MV-4-11 (cell line): ENCODE results near the gene PLCH1.
"Not testable (repeated sequence)": the region's sequence is repeated elsewhere in the genome, so short reads cannot be mapped to it uniquely, and the experiment has no call there.

Experiments
- DNase-seq: peaks from one replicate; lab custom pipeline; 2025; lab: John Stamatoyannopoulos, UW

Gene PLCH1

GRCh38 chr3:155646128-155646527 is 98.7 kb downstream of the PLCH1 start:
- no peak for DNase-seq

DNA sequence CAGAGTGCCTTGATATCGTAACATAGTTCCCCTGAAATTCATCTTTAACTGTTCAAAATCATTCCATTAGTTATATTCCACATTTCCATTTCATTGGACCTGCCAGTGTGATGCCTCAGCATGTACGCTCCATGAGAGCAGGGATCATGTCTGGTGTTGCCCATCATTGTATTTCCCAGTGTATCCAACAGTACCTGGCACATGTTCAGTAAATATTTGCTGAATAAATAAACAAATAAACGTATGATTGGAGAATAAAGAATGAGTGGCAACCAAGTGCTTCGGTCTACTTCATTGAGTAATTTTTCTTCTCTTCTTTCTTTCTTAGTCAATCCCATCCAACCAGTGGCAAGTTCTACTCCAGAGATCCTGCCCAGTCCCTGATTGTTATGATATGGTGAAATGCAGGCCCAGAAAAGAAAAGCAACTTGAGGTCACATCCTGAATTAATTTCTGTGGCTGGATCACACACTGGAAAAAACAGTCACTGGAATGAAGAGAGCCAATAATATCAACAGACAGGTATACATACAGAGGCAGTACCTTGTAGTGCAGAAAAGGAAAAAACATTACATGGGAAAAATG is 101.2 kb downstream of the PLCH1 start:
- no peak for DNase-seq

GRCh38 chr3:155641956-155642355 is 102.9 kb downstream of the PLCH1 start:
- DNase-seq, result no peak

DNA sequence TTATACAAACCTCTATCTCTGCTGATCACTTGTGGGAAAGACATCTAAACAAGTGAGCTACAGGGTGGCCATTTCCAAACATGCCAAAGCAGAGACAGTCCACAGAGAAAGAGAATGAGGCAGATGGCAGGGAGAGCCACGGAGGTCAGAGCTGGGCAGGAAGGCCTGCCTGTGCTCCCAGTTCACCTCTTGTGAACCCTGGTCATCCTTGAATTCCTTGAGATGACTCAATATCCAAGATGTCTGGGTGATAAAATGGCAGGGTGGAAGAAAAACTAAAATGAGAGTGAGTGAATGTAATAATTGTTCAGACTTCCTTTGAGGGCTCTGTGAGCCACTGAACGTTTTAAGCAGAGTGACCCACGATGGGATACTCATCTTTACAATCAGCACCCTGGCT is 104.8 kb downstream of the PLCH1 start:
- DNase-seq, result no peak

GRCh38 chr3:155639462-155640055 is 105.3 kb downstream of the PLCH1 start:
- DNase-seq, result no peak

DNA sequence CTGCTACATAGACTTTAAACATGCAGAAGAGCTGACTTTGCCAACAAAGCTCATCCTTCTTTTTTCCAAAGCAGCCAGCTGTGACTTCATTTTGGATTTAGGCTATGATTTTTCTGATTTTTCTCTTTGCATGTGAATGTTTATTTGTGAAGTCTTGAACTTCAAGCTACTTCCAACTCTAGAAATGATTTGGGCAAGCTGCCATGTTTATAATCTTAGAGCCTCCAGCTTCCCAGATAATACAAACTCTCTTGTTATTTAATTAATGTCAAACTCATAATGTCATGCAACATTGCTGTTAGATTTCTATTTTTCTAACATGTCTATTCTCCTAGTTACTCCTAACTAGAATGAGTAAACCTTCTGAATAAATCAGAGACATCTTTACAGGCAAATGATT is 106.4 kb downstream of the PLCH1 start:
- not testable (repeated sequence) for DNase-seq

GRCh38 chr3:155637567-155637966 is 107.3 kb downstream of the PLCH1 start:
- no peak for DNase-seq

DNA sequence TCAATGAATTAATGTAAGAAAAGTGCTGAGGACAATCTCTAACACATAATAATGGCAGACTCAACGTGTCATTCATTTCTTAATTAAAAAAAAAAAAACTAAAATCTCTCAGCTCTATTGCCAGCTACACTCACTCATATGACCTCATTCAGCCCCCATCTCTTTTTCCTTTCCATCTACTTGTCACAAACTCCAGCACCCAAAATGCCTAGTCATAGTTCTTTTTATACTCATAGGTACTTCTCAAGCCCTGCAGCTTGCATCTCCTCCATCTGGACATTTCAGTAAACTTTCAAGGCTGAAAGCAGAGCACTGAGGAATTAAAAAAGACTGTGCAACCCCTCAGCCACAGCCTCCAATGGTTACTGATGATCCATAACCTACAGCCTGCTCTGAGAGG is 109.8 kb downstream of the PLCH1 start:
- no peak for DNase-seq

DNA sequence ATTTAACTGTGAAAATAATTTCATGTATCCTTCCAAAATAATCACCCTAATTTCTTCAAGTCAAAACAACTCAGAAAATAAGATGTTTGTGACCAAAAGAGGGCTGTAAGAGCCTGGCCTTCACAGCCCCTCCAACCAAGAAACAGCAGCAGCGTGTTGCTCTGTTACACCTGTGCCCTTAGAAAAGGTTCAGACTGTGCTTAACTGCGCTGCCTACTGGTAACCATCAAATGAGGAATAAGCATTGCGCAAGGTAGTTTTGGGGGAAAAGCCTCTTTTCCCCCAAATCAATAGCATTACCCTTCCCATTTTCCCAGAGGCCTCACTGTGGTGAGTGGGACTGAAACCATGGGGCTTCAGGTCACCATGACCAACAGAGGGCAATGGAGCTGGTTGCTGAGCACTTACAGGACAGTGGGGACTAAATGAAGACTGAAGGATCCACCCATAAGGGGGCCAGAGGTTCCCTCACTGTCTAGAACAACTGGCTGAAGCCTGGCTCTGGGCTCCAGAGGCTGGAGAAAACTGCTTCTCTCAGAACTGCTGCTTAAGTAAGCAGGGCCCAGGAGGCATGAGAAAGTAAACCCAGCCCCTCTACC is 110.7 kb downstream of the PLCH1 start:
- no peak for DNase-seq

DNA sequence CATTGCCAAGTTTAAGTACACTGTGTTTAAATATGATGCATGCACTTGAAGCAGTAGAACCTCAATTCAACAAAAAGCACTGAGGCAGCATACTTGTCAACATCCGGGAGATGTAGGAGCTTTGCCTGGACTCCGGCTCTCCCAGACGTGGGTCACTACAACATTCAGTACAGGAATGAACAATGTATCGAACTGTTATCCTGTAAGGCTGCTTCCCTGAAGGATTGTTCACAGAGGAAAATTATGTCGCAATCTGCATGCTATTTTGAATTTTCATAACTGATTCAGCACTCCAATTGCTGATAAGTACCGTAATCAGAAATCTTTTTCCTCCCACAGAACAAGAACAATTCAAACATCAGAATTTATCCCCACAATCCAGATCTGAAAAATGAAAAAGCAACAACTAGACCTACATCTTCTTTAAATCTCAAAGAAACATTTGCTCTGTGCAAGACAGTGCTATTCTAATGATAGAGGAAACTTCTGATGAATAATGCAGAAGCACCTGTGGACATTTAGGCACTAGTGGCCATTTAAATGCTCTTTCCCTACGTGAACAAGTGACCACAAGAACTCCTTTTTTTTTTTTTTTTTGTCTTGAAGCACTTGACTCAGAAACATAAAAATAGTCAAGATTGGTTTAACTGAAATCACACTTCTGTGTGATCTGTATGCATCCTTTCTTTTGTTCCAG is 113.4 kb downstream of the PLCH1 start:
- no peak for DNase-seq

- DNase-seq, result no peak
Measured at GRCh38 chr3:155629556-155629955, 115.3 kb downstream of the PLCH1 start.

DNA sequence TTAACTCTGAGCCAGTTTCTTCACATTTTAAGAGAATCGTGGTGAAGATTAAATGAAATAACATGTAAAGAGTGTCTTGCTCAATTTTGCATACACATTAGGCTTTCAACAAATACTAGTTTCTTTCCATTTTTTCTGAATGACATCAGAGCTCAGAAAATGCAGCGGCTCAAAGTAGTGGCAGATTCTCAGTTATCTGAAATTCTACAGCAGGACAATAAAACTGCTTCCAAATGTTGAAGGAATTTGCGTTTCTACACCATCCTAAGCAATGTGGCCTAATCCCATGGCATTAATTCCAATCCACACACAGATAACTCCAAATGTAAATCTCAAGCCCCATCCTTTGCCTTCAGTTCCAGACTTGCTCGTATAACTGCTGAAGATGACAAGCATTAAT is 115.8 kb downstream of the PLCH1 start:
- DNase-seq, result no peak

GRCh38 chr3:155622647-155623046 is 122.2 kb downstream of the PLCH1 start:
- DNase-seq, result not testable (repeated sequence)

- not testable (repeated sequence) for DNase-seq
Measured at GRCh38 chr3:155620552-155620951, 124.3 kb downstream of the PLCH1 start.

DNA sequence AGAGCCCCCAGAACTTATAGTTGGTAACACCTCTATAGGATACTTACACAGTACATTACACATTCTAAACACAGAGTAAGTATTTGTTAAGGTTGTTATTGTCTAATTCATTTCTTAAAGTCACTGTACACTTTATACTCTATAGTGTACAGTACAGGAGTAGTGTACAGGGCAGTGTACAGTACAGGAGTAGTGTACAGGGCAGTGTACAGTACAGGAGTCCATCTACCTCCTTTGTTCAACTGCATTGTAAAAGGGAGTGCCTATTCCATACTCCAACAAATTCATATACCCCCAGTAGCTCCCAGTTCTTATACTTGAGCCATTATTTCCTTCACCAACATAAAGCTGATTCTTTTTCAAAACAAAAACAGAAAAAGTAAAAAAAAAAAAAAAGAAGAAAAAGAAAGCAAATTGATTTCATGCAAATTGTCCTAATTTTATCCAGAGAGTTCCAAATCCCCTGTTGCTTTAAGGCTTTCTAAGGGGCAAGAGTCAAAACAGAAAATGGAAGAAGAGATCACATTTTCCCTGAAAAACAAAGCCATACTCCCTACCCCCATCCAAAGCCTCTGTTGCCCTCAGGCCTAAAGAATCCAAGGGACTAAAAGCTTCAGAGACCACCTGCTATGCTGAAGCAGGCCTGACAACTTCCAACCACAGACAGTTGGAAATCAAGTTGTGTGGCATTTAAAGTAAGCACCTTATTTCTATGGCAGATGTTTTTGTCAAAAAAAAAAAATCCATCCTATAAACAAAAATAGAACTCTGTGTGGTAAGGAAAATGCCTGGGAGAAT is 125.6 kb downstream of the PLCH1 start:
- no peak for DNase-seq

- DNase-seq, result no peak
Measured at GRCh38 chr3:155618543-155618942, 126.3 kb downstream of the PLCH1 start.

DNA sequence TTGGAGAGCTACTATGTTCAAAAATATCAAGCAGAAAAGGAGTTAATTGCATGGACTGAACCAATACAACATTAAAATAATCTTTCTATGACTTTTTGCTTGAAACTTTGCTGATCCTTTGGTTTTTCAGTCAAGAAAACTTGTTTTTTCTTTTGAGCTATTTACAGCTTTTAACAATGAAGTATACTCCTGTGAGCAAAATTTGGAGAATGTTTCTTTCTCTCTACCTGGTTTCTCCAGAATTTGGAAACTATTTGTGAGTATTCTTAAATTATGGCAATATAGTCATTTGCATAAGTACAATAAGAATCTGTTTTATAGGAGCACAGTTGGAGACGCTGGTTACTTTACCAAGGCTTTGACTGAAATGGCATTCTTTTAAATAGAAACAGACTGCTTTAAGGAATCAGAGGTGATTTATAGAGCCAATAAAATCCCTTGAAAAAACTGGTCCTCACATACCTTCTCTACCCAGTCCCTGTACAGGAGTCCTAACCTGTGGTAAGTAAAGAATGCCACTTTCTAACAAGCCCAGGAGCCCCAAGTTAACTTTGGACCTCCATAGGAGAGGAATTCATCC is 127.4 kb downstream of the PLCH1 start:
- DNase-seq, result no peak

DNA sequence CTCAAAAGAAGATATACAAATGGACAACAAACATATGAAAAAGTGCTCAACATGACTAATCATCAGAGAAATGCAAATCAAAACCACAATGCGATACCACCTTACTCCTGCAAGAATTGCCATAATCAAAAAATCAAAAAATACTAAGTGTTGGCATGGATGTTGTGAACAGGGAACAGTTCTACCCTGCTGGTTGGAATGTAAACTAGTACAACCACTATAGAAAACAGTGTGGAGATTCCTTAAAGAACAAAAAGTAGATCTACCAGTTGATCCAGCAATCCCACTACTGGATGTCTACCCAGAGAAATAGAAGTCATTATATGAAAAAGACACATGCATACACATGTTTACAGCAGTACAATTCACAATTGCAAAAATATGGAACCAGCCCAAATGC is 129.7 kb downstream of the PLCH1 start:
- not testable (repeated sequence) for DNase-seq

- DNase-seq, result not testable (repeated sequence)
Measured at GRCh38 chr3:155614410-155614809, 130.5 kb downstream of the PLCH1 start.

DNA sequence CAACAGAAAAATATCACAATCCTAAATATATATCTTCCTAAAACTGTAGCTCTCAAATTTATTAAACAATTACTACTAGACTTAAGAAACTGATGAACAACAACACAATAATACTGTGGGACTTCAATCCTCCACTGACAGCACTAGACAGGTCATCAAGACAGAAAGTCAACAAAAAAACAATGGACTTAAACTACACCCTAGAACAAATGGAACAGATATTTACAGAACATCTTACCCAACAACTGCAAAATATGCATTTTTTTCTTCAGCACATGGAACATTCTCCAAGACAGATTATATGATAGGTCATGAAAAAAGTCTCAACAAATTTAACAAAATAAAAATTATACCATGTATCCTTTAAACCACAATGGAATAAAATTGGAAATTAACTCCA is 133.4 kb downstream of the PLCH1 start:
- no peak for DNase-seq

- DNase-seq, result no peak
Measured at GRCh38 chr3:155609586-155609985, 135.3 kb downstream of the PLCH1 start.
